NCI-H1105 (cell line): ENCODE measurements around the gene NFE2L3.
"Not testable (repeated sequence)": the region's sequence is repeated elsewhere in the genome, so short reads cannot be mapped to it uniquely, and the experiment has no call there.

ENCODE experiments used
- DNase-seq: peaks from one replicate; lab custom pipeline; 2025; lab: John Stamatoyannopoulos, UW

NFE2L3 gene

GRCh38 chr7:26147646-26148306 is 4.2 kb upstream of the NFE2L3 start:
- DNase-seq = not testable (repeated sequence)

- DNase-seq = not testable (repeated sequence)
These were observed 3.7 kb upstream of the NFE2L3 start for GRCh38 chr7:26148307-26148700.

- DNase-seq = no peak
These were observed 2.5 kb upstream of the NFE2L3 start for GRCh38 chr7:26149391-26149977.

GRCh38 chr7:26151096-26151495 is 902 bp upstream of the NFE2L3 start:
- DNase-seq = no peak

GRCh38 chr7:26151650-26151952 is 397 bp upstream of the NFE2L3 start:
- no peak for DNase-seq

- not testable (repeated sequence) for DNase-seq
These were observed 813 bp downstream of the NFE2L3 start for GRCh38 chr7:26152782-26153240.

GRCh38 chr7:26153241-26153822 is 1.3 kb downstream of the NFE2L3 start:
- no peak for DNase-seq

- no peak for DNase-seq
These were observed 2.1 kb downstream of the NFE2L3 start for GRCh38 chr7:26153823-26154783.

- DNase-seq = no peak
These were observed 3.8 kb downstream of the NFE2L3 start for GRCh38 chr7:26155531-26156375.

GRCh38 chr7:26156451-26157420 is 4.7 kb downstream of the NFE2L3 start:
- DNase-seq = no peak

- no peak for DNase-seq
These were observed 5.6 kb downstream of the NFE2L3 start for GRCh38 chr7:26157520-26158105.

GRCh38 chr7:26159243-26159642 is 7.2 kb downstream of the NFE2L3 start:
- no peak for DNase-seq

- DNase-seq = no peak
These were observed 8.9 kb downstream of the NFE2L3 start for GRCh38 chr7:26160896-26161295.

- DNase-seq = no peak
These were observed 10.4 kb downstream of the NFE2L3 start for GRCh38 chr7:26162431-26162830.

- DNase-seq = not testable (repeated sequence)
These were observed 11.8 kb downstream of the NFE2L3 start for GRCh38 chr7:26163804-26164203.

- DNase-seq = no peak
These were observed 14.1 kb downstream of the NFE2L3 start for GRCh38 chr7:26165950-26166683.

- DNase-seq = no peak
These were observed 14.8 kb downstream of the NFE2L3 start for GRCh38 chr7:26166684-26167266.

GRCh38 chr7:26167303-26167934 is 15.4 kb downstream of the NFE2L3 start:
- DNase-seq = no peak
